A673 (cell line): ENCODE data around the gene ZMAT3. TPM values are rescaled to one million over a fixed set of nuclear protein-coding genes. Genes with fewer than 3 reads are reported as not detected.

Experiments used
- BruUV-seq: library from RNA; stranded (reverse); fragments of 400-500 nt; replicated peaks from 2 replicates; lab custom pipeline; 2021; lab: Mats Ljungman, UMichigan
- CTCF ChIA-PET: fragments of 300-600 bp; sonication (Branson Sonifier 250); formaldehyde crosslinking; loops from one replicate; lab custom pipeline; 2022; ENCODE audit warnings: antibody characterized with exemption; lab: Charles Lee
- POLR2A ChIA-PET: fragments of 300-600 bp; sonication (Branson Sonifier 250); formaldehyde crosslinking; loops from one replicate; lab custom pipeline; 2022; ENCODE audit warnings: antibody characterized with exemption; ENCODE audit not compliant: low non-redundant PET; lab: Charles Lee
- DNase-seq: peaks from one replicate; pipeline ENCODE4 v3.0.0-alpha.2; 2015; ENCODE audit warnings: low spot score
- H3K27ac ChIP-seq: fragments of 200-600 bp; sonication (generic); 2 replicates; pipeline ENCODE4 v1.5.1; 2016; ENCODE audit warnings: mixed run types, low read depth, mild to moderate bottlenecking, mixed read lengths, antibody characterized with exemption, low read length; ENCODE audit not compliant: poor library complexity, severe bottlenecking
- H3K27me3 ChIP-seq: fragments of 200-600 bp; sonication (generic); replicated peaks from 2 replicates; pipeline ENCODE4 v1.6.1; 2017; ENCODE audit warnings: mixed run types, low read depth, mild to moderate bottlenecking, mixed read lengths, antibody characterized with exemption, low read length; ENCODE audit not compliant: insufficient read depth, poor library complexity
- H3K36me3 ChIP-seq: fragments of 200-600 bp; sonication (generic); 2 replicates; pipeline ENCODE4 v1.6.1; 2016; ENCODE audit warnings: mixed run types, mild to moderate bottlenecking, mixed read lengths, antibody characterized with exemption, low read length; ENCODE audit not compliant: insufficient read depth, poor library complexity, severe bottlenecking
- H3K4me1 ChIP-seq: fragments of 200-600 bp; sonication (generic); 2 replicates; pipeline ENCODE4 v1.6.1; 2017; ENCODE audit warnings: mixed run types, mild to moderate bottlenecking, mixed read lengths, antibody characterized with exemption, low read length; ENCODE audit not compliant: insufficient read depth, poor library complexity, severe bottlenecking
- H3K4me3 ChIP-seq: fragments of 200-600 bp; sonication (generic); 2 replicates; pipeline ENCODE4 v1.5.1; 2016; ENCODE audit warnings: low read depth, mixed run types, mild to moderate bottlenecking, mixed read lengths, low read length; ENCODE audit not compliant: poor library complexity, severe bottlenecking
- H3K9me3 ChIP-seq: fragments of 200-600 bp; sonication (generic); 2 replicates; pipeline ENCODE4 v1.6.1; 2016; ENCODE audit warnings: mixed run types, low read depth, mild to moderate bottlenecking, mixed read lengths, antibody characterized with exemption, low read length; ENCODE audit not compliant: poor library complexity, severe bottlenecking
- EZH2 ChIP-seq: fragments of 200-600 bp; sonication (generic); IDR thresholded peaks from 2 replicates; pipeline ENCODE4 v1.6.1; 2017; ENCODE audit warnings: borderline replicate concordance, low read depth, mild to moderate bottlenecking, mixed read lengths, antibody characterized with exemption, low read length; ENCODE audit not compliant: poor library complexity, severe bottlenecking
- intact Hi-C: fragments of 100-400 bp; cut with micrococcal nuclease; formaldehyde crosslinking; loops from one replicate; pipeline ENCODE4 v1.10.0; 2022; ENCODE audit not compliant: unreplicated experiment
- total RNA-seq: library from RNA; stranded (reverse); gene quantifications from 2 replicates; pipeline ENCODE4 v1.2.3, GENCODE V29; 2021
- TF ChIP-seq, protein P1 (sequence below): fragments of 300-800, 200-600 bp; sonication (generic); conservative IDR thresholded peaks from 2 replicates; pipeline ENCODE4 v1.5.1; 2017; ENCODE audit warnings: low read depth, mild to moderate bottlenecking, antibody characterized with exemption, low read length, moderate library complexity, mixed read lengths

ZMAT3 gene
- total RNA-seq, 1 experiment from 2014 or later, result 8.6 TPM

DNA sequence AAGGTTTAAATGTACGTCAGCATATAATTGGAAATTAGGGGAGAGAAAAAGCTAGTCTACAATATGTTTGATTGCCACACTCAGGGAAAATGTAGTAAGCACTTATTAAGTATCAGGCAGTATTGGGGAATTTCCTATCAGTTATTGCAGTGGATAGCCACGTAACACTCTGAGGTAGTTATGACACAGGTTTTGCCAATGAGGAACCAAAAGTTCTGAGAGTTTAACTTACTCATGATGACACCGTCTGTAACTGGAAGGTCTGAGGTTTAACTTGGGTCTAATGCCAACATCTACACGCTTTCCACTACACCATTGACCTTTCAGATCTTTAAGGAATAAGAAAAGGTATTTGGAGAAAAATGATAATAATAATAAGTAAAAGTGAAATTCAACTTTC lies 89.5 kb downstream of the ZMAT3 start:
- DNase-seq, result no peak
- Histone ChIP-seq H3K27ac (no peak overlapping the region), H3K4me1 (no peaks in the 10 kb centered on the region), H3K36me3 (no peaks in the 10 kb centered on the region), H3K9me3 (peaks cover 2% of the 10 kb centered on the region), H3K4me3 (no peak overlapping the region), H3K27me3 (no peaks in the 10 kb centered on the region)
- intact Hi-C loops, result no loop called here
- POLR2A ChIA-PET, result no interaction called here
- no peak for TF ChIP-seq EZH2
- TF ChIP-seq, protein P1, sequence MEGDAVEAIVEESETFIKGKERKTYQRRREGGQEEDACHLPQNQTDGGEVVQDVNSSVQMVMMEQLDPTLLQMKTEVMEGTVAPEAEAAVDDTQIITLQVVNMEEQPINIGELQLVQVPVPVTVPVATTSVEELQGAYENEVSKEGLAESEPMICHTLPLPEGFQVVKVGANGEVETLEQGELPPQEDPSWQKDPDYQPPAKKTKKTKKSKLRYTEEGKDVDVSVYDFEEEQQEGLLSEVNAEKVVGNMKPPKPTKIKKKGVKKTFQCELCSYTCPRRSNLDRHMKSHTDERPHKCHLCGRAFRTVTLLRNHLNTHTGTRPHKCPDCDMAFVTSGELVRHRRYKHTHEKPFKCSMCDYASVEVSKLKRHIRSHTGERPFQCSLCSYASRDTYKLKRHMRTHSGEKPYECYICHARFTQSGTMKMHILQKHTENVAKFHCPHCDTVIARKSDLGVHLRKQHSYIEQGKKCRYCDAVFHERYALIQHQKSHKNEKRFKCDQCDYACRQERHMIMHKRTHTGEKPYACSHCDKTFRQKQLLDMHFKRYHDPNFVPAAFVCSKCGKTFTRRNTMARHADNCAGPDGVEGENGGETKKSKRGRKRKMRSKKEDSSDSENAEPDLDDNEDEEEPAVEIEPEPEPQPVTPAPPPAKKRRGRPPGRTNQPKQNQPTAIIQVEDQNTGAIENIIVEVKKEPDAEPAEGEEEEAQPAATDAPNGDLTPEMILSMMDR, result no peak
- no TSS peak for BruUV-seq
- CTCF ChIA-PET, result no interaction called here

DNA sequence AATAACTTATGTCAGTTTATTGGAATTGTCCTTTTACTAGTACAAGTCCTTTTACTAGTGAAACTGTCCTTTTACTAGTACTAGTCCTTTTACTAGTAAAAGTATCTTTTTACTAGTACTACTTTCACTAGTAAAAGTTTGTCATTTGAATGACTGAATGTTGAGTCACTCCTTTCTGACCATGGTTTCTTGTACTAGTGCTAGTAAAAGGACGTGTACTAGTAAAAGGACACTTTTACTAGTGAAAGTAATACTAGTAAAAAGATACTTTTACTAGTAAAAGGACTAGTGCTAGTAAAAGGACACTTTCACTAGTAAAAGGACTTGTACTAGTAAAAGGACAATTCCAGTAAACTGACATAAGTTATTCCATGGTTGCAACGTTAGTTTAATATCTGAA lies 96.3 kb downstream of the ZMAT3 start:
- H3K9me3 ChIP-seq, result no peaks in the 10 kb centered on the region
- no peak overlapping the region for H3K27ac ChIP-seq
- no peak for DNase-seq
- ChIA-PET CTCF (no interaction called here), POLR2A (no interaction called here)
- H3K4me3 ChIP-seq, result no peak overlapping the region
- no TSS peak for BruUV-seq
- no peaks in the 10 kb centered on the region for H3K27me3 ChIP-seq
- intact Hi-C loops, result no loop called here
- no peaks in the 10 kb centered on the region for H3K4me1 ChIP-seq
- H3K36me3 ChIP-seq, result no peaks in the 10 kb centered on the region
- TF ChIP-seq EZH2, result no peak
- TF ChIP-seq, protein P1, result no peak

DNA sequence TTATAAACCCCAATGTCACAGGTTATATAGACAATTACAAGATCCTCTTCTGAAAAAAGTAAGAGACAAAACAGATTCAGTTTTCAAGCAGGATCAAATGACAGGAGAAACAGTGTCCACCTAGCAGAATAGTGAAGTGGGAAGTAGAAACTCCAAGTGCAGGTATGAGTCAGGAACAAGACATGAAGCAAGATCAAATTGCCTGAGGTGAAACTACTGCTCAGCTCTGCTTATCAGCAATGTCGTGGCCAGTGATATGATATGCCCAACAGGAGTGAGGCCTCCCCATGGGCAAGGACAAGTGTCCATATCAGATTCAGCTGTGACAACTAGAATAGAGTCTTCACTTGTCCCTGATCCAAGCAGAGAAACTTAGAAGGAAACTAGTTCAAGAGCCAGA lies 100.0 kb downstream of the ZMAT3 start:
- H3K36me3 ChIP-seq, result no peaks in the 10 kb centered on the region
- H3K27ac ChIP-seq, result no peak overlapping the region
- TF ChIP-seq, protein P1, result no peak
- no peak for TF ChIP-seq EZH2
- no peaks in the 10 kb centered on the region for H3K27me3 ChIP-seq
- intact Hi-C loops, result no loop called here
- H3K4me1 ChIP-seq, result peaks cover 17% of the 10 kb centered on the region
- no peaks in the 10 kb centered on the region for H3K9me3 ChIP-seq
- BruUV-seq, result no TSS peak
- DNase-seq, result no peak
- CTCF ChIA-PET, result no interaction called here
- POLR2A ChIA-PET, result no interaction called here
- H3K4me3 ChIP-seq, result no peak overlapping the region
